Stimulated activated effector memory CD8-positive, alpha-beta T cell treated with anti-CD3 and anti-CD28 coated beads, Interleukin-12 subunit alpha, Interleukin-12 subunit beta, amount 100 ng/mL, for 72 hours (primary cell): Measurements from ENCODE around the gene IFT25.

Experiments
- ATAC-seq: fragments of 150-1000 bp; cut with Tn5 transposase; 2 replicates; pipeline ENCODE4 v1.10.0; 2021
- DNase-seq, 2 donors: peaks; one replicate each; pipeline ENCODE4 v3.0.0; 2021 to 2022; ENCODE audit warnings: low spot score in 2 of 2
- H3K27ac Mint-ChIP-seq: one replicate; pipeline ENCODE4 v1.8.0; 2022; ENCODE audit warnings: mild to moderate bottlenecking, mixed read lengths
- H3K36me3 Mint-ChIP-seq: one replicate; pipeline ENCODE4 v1.8.0; 2022; ENCODE audit warnings: mild to moderate bottlenecking, mixed read lengths
- H3K4me1 Mint-ChIP-seq: one replicate; pipeline ENCODE4 v1.8.0; 2022; ENCODE audit warnings: mixed read lengths
- H3K4me3 Mint-ChIP-seq: one replicate; pipeline ENCODE4 v1.8.0; 2022; ENCODE audit warnings: mild to moderate bottlenecking, mixed read lengths
- H3K9me3 Mint-ChIP-seq: one replicate; pipeline ENCODE4 v1.8.0; 2022; ENCODE audit warnings: mixed read lengths

IFT25 gene

GRCh38 chr1:53919675-53920066 lies 25.8 kb downstream of the IFT25 start:
- Mint-ChIP-seq H3K4me1 (peaks cover 23% of the 10 kb centered on the region), H3K36me3 (peaks cover 95% of the 10 kb centered on the region), H3K4me3 (peak overlapping the region; percentile 25), H3K27ac (peak overlapping the region; percentile 60), H3K9me3 (no peaks in the 10 kb centered on the region)
- ATAC-seq (peak; percentile 95), DNase-seq (no peak)

GRCh38 chr1:53918343-53918742 lies 27.2 kb downstream of the IFT25 start:
- Mint-ChIP-seq H3K4me3 (no peak overlapping the region), H3K36me3 (peaks cover 83% of the 10 kb centered on the region), H3K4me1 (peaks cover 23% of the 10 kb centered on the region), H3K9me3 (no peaks in the 10 kb centered on the region), H3K27ac (no peak overlapping the region)
- DNase-seq (no peak), ATAC-seq (no peak)

GRCh38 chr1:53913352-53914033 lies 32.0 kb downstream of the IFT25 start:
- DNase-seq (peak in 1 of 2 donors; percentile 23), ATAC-seq (no peak)
- H3K36me3 Mint-ChIP-seq = peaks cover 39% of the 10 kb centered on the region
- no peak overlapping the region for H3K27ac Mint-ChIP-seq
- no peak overlapping the region for H3K4me3 Mint-ChIP-seq
- H3K4me1 Mint-ChIP-seq = peaks cover 5% of the 10 kb centered on the region
- no peaks in the 10 kb centered on the region for H3K9me3 Mint-ChIP-seq

- Mint-ChIP-seq H3K36me3 (peaks cover 19% of the 10 kb centered on the region), H3K4me3 (no peak overlapping the region), H3K27ac (no peak overlapping the region), H3K9me3 (no peaks in the 10 kb centered on the region), H3K4me1 (peaks cover 5% of the 10 kb centered on the region)
- no peak for DNase-seq
- ATAC-seq = no peak
Measured at GRCh38 chr1:53911442-53911841, 34.1 kb downstream of the IFT25 start.

- Mint-ChIP-seq H3K27ac (no peak overlapping the region), H3K4me1 (no peaks in the 10 kb centered on the region), H3K4me3 (no peak overlapping the region), H3K9me3 (no peaks in the 10 kb centered on the region), H3K36me3 (peaks cover 4% of the 10 kb centered on the region)
- DNase-seq (no peak), ATAC-seq (no peak)
Measured at GRCh38 chr1:53909946-53910345, 35.6 kb downstream of the IFT25 start.

- ATAC-seq (no peak), DNase-seq (no peak)
- Mint-ChIP-seq H3K4me1 (peaks cover 4% of the 10 kb centered on the region), H3K36me3 (no peaks in the 10 kb centered on the region), H3K27ac (no peak overlapping the region), H3K4me3 (no peak overlapping the region), H3K9me3 (no peaks in the 10 kb centered on the region)
Measured at GRCh38 chr1:53906121-53906520, 39.4 kb downstream of the IFT25 start.

GRCh38 chr1:53905509-53905908 lies 40.0 kb downstream of the IFT25 start:
- ATAC-seq (no peak), DNase-seq (no peak)
- Mint-ChIP-seq H3K4me1 (peaks cover 5% of the 10 kb centered on the region), H3K4me3 (no peak overlapping the region), H3K36me3 (no peaks in the 10 kb centered on the region), H3K27ac (no peak overlapping the region), H3K9me3 (no peaks in the 10 kb centered on the region)

- H3K36me3 Mint-ChIP-seq = no peaks in the 10 kb centered on the region
- DNase-seq = no peak
- H3K27ac Mint-ChIP-seq = peak overlapping the region; percentile 75
- no peaks in the 10 kb centered on the region for H3K9me3 Mint-ChIP-seq
- ATAC-seq = no peak
- no peak overlapping the region for H3K4me3 Mint-ChIP-seq
- H3K4me1 Mint-ChIP-seq = peaks cover 5% of the 10 kb centered on the region
Measured at GRCh38 chr1:53902235-53903138, 43.0 kb downstream of the IFT25 start.

- DNase-seq (no peak), ATAC-seq (no peak)
- H3K4me1 Mint-ChIP-seq = peaks cover 5% of the 10 kb centered on the region
- H3K36me3 Mint-ChIP-seq = no peaks in the 10 kb centered on the region
- H3K27ac Mint-ChIP-seq = no peak overlapping the region
- H3K9me3 Mint-ChIP-seq = no peaks in the 10 kb centered on the region
- no peak overlapping the region for H3K4me3 Mint-ChIP-seq
Measured at GRCh38 chr1:53899708-53900107, 45.8 kb downstream of the IFT25 start.

GRCh38 chr1:53899206-53899628 lies 46.3 kb downstream of the IFT25 start:
- DNase-seq = no peak
- no peak overlapping the region for H3K27ac Mint-ChIP-seq

GRCh38 chr1:53896635-53897229 lies 48.8 kb downstream of the IFT25 start:
- no peak for DNase-seq
- ATAC-seq = no peak
- Mint-ChIP-seq H3K4me3 (no peak overlapping the region), H3K36me3 (no peaks in the 10 kb centered on the region), H3K9me3 (no peaks in the 10 kb centered on the region), H3K27ac (no peak overlapping the region), H3K4me1 (peaks cover 11% of the 10 kb centered on the region)

More at GRCh38 chr1:53899206-53899628, 46.3 kb downstream of the IFT25 start:
- Mint-ChIP-seq H3K9me3 (no peaks in the 10 kb centered on the region), H3K4me3 (no peak overlapping the region), H3K4me1 (peaks cover 5% of the 10 kb centered on the region), H3K36me3 (no peaks in the 10 kb centered on the region)
- no peak for ATAC-seq

- no peak for DNase-seq
- Mint-ChIP-seq H3K27ac (no peak overlapping the region), H3K4me3 (no peak overlapping the region), H3K4me1 (peaks cover 13% of the 10 kb centered on the region), H3K9me3 (no peaks in the 10 kb centered on the region), H3K36me3 (no peaks in the 10 kb centered on the region)
- ATAC-seq = no peak
Measured at GRCh38 chr1:53895421-53895820, 50.1 kb downstream of the IFT25 start.

GRCh38 chr1:53894644-53895043 lies 50.9 kb downstream of the IFT25 start:
- H3K27ac Mint-ChIP-seq = no peak overlapping the region
- no peak for DNase-seq
- H3K4me3 Mint-ChIP-seq = no peak overlapping the region

GRCh38 chr1:53893999-53894636 lies 51.4 kb downstream of the IFT25 start, which contains the start of gene DIO1:
Gene DIO1 (plus strand): TSS chr1:53894187. CDS start chr1:53894211, 24 bp downstream.
- Mint-ChIP-seq H3K36me3 (no peaks in the 10 kb centered on the region), H3K4me1 (peaks cover 22% of the 10 kb centered on the region), H3K4me3 (no peak within 1 kb of the TSS), H3K27ac (no peak within 1 kb of the TSS), H3K9me3 (no peaks in the 10 kb centered on the region)
- DNase-seq (no peak), ATAC-seq (no peak)

More at GRCh38 chr1:53894644-53895043, 50.9 kb downstream of the IFT25 start:
- no peaks in the 10 kb centered on the region for H3K36me3 Mint-ChIP-seq
- peaks cover 17% of the 10 kb centered on the region for H3K4me1 Mint-ChIP-seq
- ATAC-seq = no peak
- H3K9me3 Mint-ChIP-seq = no peaks in the 10 kb centered on the region

GRCh38 chr1:53892911-53893310 lies 52.6 kb downstream of the IFT25 start:
- DNase-seq (no peak), ATAC-seq (no peak)
- peaks cover 32% of the 10 kb centered on the region for H3K4me1 Mint-ChIP-seq

More at GRCh38 chr1:53892911-53893310, 52.6 kb downstream of the IFT25 start:
- no peaks in the 10 kb centered on the region for H3K9me3 Mint-ChIP-seq
- H3K27ac Mint-ChIP-seq = no peak overlapping the region
- no peaks in the 10 kb centered on the region for H3K36me3 Mint-ChIP-seq
- H3K4me3 Mint-ChIP-seq = no peak overlapping the region
